Activated naive CD4-positive, alpha-beta T cell treated with anti-CD3 and anti-CD28 coated beads, Interleukin-2, amount 10 ng/mL, durations not matched to agents 7 days and 5 days (primary cell): ENCODE measurements around the gene NDST1.

Experiments used
- CTCF ChIA-PET: fragments of 350-600 bp; sonication (Branson Sonifier 250); formaldehyde crosslinking; loops from one replicate; lab custom pipeline; 2021; ENCODE audit warnings: antibody characterized with exemption; lab: Charles Lee
- DNase-seq: peaks from one replicate; pipeline ENCODE4 v3.0.0-alpha.2; 2020
- H3K27ac Mint-ChIP-seq: one replicate; pipeline ENCODE4 v1.8.0; 2021; ENCODE audit warnings: mild to moderate bottlenecking, moderate library complexity, mixed read lengths
- H3K27me3 Mint-ChIP-seq: one replicate; pipeline ENCODE4 v1.8.0; 2021; ENCODE audit warnings: mild to moderate bottlenecking, mixed read lengths
- H3K36me3 Mint-ChIP-seq: one replicate; pipeline ENCODE4 v1.8.0; 2021; ENCODE audit warnings: mixed read lengths
- H3K4me1 Mint-ChIP-seq: one replicate; pipeline ENCODE4 v1.8.0; 2021; ENCODE audit warnings: mixed read lengths
- H3K4me3 Mint-ChIP-seq: one replicate; pipeline ENCODE4 v1.8.0; 2021; ENCODE audit warnings: mild to moderate bottlenecking, moderate library complexity, mixed read lengths
- H3K9me3 Mint-ChIP-seq: one replicate; pipeline ENCODE4 v1.8.0; 2021; ENCODE audit warnings: mixed read lengths

Gene NDST1

GRCh38 chr5:150587016-150587415 lies 79.1 kb downstream of the NDST1 start:
- Mint-ChIP-seq H3K9me3 (no peaks in the 10 kb centered on the region), H3K4me1 (no peaks in the 10 kb centered on the region), H3K4me3 (no peak overlapping the region), H3K27me3 (peaks cover 12% of the 10 kb centered on the region), H3K27ac (no peak overlapping the region), H3K36me3 (no peaks in the 10 kb centered on the region)
- CTCF ChIA-PET = no interaction called here
- no peak for DNase-seq

- no peak overlapping the region for H3K4me3 Mint-ChIP-seq
- DNase-seq = peak; percentile 9
- CTCF ChIA-PET = no interaction called here
- H3K4me1 Mint-ChIP-seq = no peaks in the 10 kb centered on the region
- no peaks in the 10 kb centered on the region for H3K9me3 Mint-ChIP-seq
- no peak overlapping the region for H3K27ac Mint-ChIP-seq
- H3K27me3 Mint-ChIP-seq = peaks cover 6% of the 10 kb centered on the region
- H3K36me3 Mint-ChIP-seq = no peaks in the 10 kb centered on the region
These were observed 80.1 kb downstream of the NDST1 start for GRCh38 chr5:150587856-150588595.

DNA sequence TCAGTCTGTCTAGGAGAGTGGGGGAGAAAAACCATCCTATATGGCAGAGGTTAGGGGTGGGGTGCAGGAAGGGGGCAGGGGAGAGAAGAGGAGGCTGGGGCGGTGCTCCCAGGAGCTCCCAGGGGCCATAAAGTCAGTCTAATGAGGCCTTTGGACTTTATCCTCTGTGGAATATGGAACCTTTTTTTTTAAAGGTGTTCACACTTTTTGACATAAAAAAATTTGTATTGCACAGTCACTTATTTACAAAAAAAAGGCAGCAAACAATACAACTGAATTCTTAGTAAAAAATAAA lies 80.6 kb downstream of the NDST1 start:
- CTCF ChIA-PET = interaction anchor here (0.5 kb wide), 1 partner anchor 920 kb away, joined by 3 read pairs; no protein-coding TSS in a partner anchor
- Mint-ChIP-seq H3K4me3 (no peak overlapping the region), H3K9me3 (no peaks in the 10 kb centered on the region), H3K27me3 (peaks cover 6% of the 10 kb centered on the region), H3K4me1 (no peaks in the 10 kb centered on the region), H3K36me3 (no peaks in the 10 kb centered on the region), H3K27ac (no peak overlapping the region)
- no peak for DNase-seq

DNA sequence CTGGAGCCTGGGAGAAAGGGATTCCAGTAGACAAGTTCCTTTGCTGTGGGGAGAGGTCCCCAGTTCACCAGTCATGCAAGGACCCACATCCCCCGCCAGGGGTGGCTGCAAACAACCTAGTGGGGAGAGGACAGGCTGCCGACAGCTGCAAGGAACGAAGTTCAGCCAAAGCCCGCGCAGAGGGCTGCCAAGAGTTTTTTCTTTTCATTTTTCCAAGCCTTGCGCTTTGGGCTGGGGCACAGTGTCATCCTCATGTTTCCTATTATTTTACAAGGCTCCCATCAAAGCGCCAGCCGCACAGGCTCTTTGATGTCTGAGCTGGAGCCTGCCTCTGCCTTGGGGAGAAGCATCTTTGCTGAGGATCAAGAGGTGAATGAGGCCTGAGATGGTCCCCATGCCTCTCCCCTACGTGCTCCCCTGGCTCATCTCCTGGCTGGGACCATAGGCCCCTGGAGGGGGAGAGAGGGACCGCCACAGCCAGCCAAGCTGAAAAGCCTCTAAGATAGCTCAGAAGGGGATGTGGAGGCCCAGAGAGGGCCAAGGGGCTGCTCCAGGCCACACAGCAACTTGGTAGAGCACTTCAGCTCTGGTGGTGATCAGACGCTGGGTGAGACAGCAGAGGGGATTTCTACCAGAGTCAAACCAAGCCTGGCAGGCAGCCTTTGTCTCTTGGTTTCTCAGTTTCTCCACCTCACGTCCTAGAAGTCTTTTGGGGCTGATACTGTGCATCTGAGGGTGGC lies 82.1 kb downstream of the NDST1 start:
- Mint-ChIP-seq H3K36me3 (no peaks in the 10 kb centered on the region), H3K27me3 (peaks cover 1% of the 10 kb centered on the region), H3K4me1 (no peaks in the 10 kb centered on the region), H3K9me3 (no peaks in the 10 kb centered on the region), H3K27ac (no peak overlapping the region), H3K4me3 (no peak overlapping the region)
- CTCF ChIA-PET = interaction anchor here (0.6 kb wide), 1 partner anchor 480 kb away, joined by 3 read pairs; no protein-coding TSS in a partner anchor
- DNase-seq = no peak

GRCh38 chr5:150590979-150591695 lies 83.2 kb downstream of the NDST1 start:
- Mint-ChIP-seq H3K27me3 (no peaks in the 10 kb centered on the region), H3K27ac (no peak overlapping the region), H3K9me3 (no peaks in the 10 kb centered on the region), H3K4me1 (no peaks in the 10 kb centered on the region), H3K4me3 (no peak overlapping the region), H3K36me3 (no peaks in the 10 kb centered on the region)
- no peak for DNase-seq
- CTCF ChIA-PET = interaction anchor here (0.7 kb wide), 1 partner anchor 134 kb away, joined by 3 read pairs; no protein-coding TSS in a partner anchor

DNA sequence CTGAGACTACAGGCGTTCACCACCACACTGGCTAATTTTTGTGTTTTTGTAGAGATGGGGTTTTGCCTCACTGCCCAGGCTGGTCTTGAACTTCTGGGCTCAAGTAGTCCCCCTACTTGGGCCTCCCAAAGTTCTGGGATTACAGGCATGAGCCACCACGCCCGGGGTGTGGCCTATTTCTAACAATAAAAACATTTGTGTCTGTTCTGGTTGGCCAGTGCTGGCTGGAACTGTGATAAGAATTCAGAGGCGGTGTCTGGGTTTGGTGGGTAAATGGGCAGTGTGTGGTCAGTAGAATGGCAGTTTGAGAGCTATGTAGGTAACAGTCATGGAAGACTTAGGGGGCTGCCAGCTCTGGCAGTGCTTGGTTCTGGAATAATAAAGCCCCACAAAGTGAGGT lies 85.7 kb downstream of the NDST1 start:
- Mint-ChIP-seq H3K4me1 (no peaks in the 10 kb centered on the region), H3K27ac (no peak overlapping the region), H3K4me3 (no peak overlapping the region), H3K36me3 (no peaks in the 10 kb centered on the region), H3K9me3 (no peaks in the 10 kb centered on the region), H3K27me3 (no peaks in the 10 kb centered on the region)
- no peak for DNase-seq
- CTCF ChIA-PET = no interaction called here

GRCh38 chr5:150593996-150594395 lies 86.1 kb downstream of the NDST1 start:
- DNase-seq = no peak
- no peak overlapping the region for H3K27ac Mint-ChIP-seq
- CTCF ChIA-PET = no interaction called here

DNA sequence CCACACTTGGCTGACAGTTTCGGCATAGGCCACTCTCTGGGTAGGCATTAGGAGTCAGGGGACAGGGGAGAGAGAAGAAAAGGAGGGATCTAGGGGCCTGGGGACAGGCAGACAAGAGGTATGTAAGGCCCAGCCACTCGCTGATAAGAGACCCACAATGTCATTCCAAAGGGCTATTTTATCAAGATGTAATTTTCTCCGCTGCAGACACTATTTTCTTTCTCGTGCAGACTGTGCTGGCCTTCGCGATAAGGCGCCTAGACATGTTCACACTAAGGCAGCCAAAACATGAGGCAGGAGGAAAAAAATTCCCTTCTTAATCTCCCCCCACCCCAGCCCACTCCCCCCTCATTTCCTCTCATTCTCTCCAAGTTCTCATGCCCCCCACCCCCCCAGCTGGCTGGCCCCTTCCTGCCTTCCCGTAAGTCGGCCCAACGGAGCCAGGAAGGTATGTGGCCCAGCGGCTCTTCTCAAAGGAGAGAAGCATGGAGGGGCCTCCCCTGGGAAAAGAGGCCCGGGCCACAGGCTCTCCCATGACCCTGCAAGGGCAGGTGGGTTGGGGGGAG lies 87.6 kb downstream of the NDST1 start:
- Mint-ChIP-seq H3K27ac (no peak overlapping the region), H3K4me3 (no peak overlapping the region), H3K36me3 (no peaks in the 10 kb centered on the region), H3K4me1 (no peaks in the 10 kb centered on the region), H3K27me3 (peaks cover 4% of the 10 kb centered on the region), H3K9me3 (no peaks in the 10 kb centered on the region)
- no peak for DNase-seq
- CTCF ChIA-PET = no interaction called here

More at GRCh38 chr5:150593996-150594395, 86.1 kb downstream of the NDST1 start:
- no peaks in the 10 kb centered on the region for H3K36me3 Mint-ChIP-seq
- no peaks in the 10 kb centered on the region for H3K4me1 Mint-ChIP-seq
- no peaks in the 10 kb centered on the region for H3K27me3 Mint-ChIP-seq
- H3K9me3 Mint-ChIP-seq = no peaks in the 10 kb centered on the region
- H3K4me3 Mint-ChIP-seq = no peak overlapping the region

DNA sequence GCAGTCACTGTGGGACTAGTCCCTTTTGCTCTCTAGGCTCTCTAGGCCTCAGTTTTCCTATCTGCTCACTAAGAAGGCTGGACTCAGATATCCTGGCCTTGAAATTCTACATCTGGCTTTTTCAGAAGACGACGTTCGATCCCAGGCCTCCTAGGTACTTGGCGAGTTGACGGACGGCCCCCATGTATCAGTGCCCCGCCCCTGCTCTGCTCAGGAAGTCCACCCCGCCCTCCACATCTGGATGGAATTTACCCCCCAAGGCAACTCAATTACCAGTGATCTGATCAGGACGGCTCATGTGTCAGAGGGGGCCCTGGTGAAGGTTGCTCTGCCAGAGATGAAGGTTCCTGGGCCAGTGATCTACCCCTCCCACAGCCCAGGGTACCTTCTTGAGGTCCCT lies 88.4 kb downstream of the NDST1 start:
- Mint-ChIP-seq H3K27ac (no peak overlapping the region), H3K4me1 (no peaks in the 10 kb centered on the region), H3K4me3 (no peak overlapping the region), H3K27me3 (peaks cover 4% of the 10 kb centered on the region), H3K36me3 (no peaks in the 10 kb centered on the region), H3K9me3 (no peaks in the 10 kb centered on the region)
- CTCF ChIA-PET = no interaction called here
- no peak for DNase-seq

DNA sequence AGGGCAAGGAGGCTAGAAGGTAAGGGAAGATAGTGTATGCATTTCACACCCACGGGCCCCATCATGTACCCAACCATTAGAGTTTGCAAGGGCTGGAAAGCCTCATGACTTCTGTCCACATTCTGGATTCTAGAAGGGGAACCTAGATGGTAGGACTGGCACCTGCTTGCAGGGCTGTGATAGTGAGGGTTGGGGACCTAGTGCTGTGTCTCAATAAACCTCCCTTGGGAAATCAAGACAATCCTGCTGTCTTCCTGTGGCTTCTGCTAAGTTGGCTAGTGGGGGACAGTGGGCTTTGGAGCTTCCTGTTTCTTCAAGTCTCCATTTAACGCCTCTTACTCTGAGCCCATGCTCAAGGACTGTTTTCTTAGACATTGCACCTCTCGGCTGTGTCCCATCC lies 88.9 kb downstream of the NDST1 start:
- Mint-ChIP-seq H3K4me1 (no peaks in the 10 kb centered on the region), H3K4me3 (no peak overlapping the region), H3K36me3 (no peaks in the 10 kb centered on the region), H3K9me3 (no peaks in the 10 kb centered on the region), H3K27ac (no peak overlapping the region), H3K27me3 (peaks cover 6% of the 10 kb centered on the region)
- CTCF ChIA-PET = no interaction called here
- DNase-seq = no peak

GRCh38 chr5:150598006-150598405 lies 90.1 kb downstream of the NDST1 start:
- no peaks in the 10 kb centered on the region for H3K36me3 Mint-ChIP-seq
- DNase-seq = no peak
- H3K27me3 Mint-ChIP-seq = peaks cover 9% of the 10 kb centered on the region
- H3K4me3 Mint-ChIP-seq = no peak overlapping the region
- CTCF ChIA-PET = no interaction called here
- H3K27ac Mint-ChIP-seq = no peak overlapping the region
- H3K9me3 Mint-ChIP-seq = no peaks in the 10 kb centered on the region
- H3K4me1 Mint-ChIP-seq = no peaks in the 10 kb centered on the region

DNA sequence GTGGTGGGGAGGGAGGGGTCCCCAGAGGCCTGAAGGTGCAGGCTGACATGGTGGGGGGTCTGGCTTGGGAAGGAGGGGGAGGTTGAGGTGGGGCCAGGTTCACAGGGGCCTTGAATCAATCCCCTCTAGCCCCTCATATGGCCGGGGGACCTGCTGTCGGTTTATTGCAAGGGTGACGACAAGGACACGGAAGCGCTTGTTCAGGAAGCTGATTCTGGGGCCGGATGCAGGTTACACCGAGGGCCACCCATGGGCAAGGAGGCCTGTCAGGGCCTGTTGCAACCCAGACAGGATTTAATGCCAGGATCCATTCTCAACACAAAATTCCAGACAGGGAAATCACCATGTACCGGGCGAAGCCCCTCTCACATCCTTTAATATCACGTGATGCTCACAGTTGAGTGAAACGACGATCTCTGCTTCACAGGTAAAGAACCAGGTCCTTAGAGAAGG lies 90.9 kb downstream of the NDST1 start:
- H3K36me3 Mint-ChIP-seq = no peaks in the 10 kb centered on the region
- H3K4me3 Mint-ChIP-seq = no peak overlapping the region
- H3K27ac Mint-ChIP-seq = no peak overlapping the region
- CTCF ChIA-PET = no interaction called here
- no peaks in the 10 kb centered on the region for H3K9me3 Mint-ChIP-seq
- H3K27me3 Mint-ChIP-seq = peaks cover 9% of the 10 kb centered on the region
- DNase-seq = no peak
- no peaks in the 10 kb centered on the region for H3K4me1 Mint-ChIP-seq

GRCh38 chr5:150599281-150599680 lies 91.3 kb downstream of the NDST1 start:
- Mint-ChIP-seq H3K27me3 (peaks cover 10% of the 10 kb centered on the region), H3K27ac (no peak overlapping the region), H3K4me3 (no peak overlapping the region), H3K9me3 (no peaks in the 10 kb centered on the region), H3K36me3 (no peaks in the 10 kb centered on the region), H3K4me1 (no peaks in the 10 kb centered on the region)
- CTCF ChIA-PET = no interaction called here
- no peak for DNase-seq

GRCh38 chr5:150599917-150600511 lies 92.1 kb downstream of the NDST1 start:
- DNase-seq = no peak
- CTCF ChIA-PET = no interaction called here
- no peak overlapping the region for H3K4me3 Mint-ChIP-seq
- no peaks in the 10 kb centered on the region for H3K4me1 Mint-ChIP-seq
- H3K27ac Mint-ChIP-seq = no peak overlapping the region
- peaks cover 13% of the 10 kb centered on the region for H3K27me3 Mint-ChIP-seq
- H3K36me3 Mint-ChIP-seq = no peaks in the 10 kb centered on the region
- no peaks in the 10 kb centered on the region for H3K9me3 Mint-ChIP-seq
